SK-N-SH (cell line): ENCODE measurements around the gene ARHGDIB.

Source experiments
- POLR2AphosphoS5 ChIP-seq: IDR thresholded peaks from 2 replicates; pipeline ENCODE4 v1.6.1; 2012; ENCODE audit warnings: low read depth, low read length
- RCOR1 ChIP-seq: fragments of 150-350 bp; IDR thresholded peaks from 2 replicates; pipeline ENCODE4 v1.6.1; 2017; ENCODE audit warnings: antibody characterized with exemption, low read length
- SMC3 ChIP-seq: IDR thresholded peaks from 2 replicates; pipeline ENCODE4 v1.6.1; 2012; ENCODE audit warnings: low read depth, low read length, improper control_type of control experiment
- TCF12 ChIP-seq: IDR thresholded peaks from 2 replicates; pipeline ENCODE4 v1.4.0; 2012
- TF ChIP-seq, protein P1 (sequence below): fragments of 200-600 bp; sonication (generic); IDR thresholded peaks from 2 replicates; pipeline ENCODE4 v1.6.1; 2017; ENCODE audit warnings: antibody characterized with exemption, mild to moderate bottlenecking, moderate library complexity
- TF ChIP-seq, protein P2 (sequence below): IDR thresholded peaks from 2 replicates; pipeline ENCODE4 v1.6.1; 2012; ENCODE audit warnings: mild to moderate bottlenecking, low read depth, low read length, moderate library complexity

DNA sequence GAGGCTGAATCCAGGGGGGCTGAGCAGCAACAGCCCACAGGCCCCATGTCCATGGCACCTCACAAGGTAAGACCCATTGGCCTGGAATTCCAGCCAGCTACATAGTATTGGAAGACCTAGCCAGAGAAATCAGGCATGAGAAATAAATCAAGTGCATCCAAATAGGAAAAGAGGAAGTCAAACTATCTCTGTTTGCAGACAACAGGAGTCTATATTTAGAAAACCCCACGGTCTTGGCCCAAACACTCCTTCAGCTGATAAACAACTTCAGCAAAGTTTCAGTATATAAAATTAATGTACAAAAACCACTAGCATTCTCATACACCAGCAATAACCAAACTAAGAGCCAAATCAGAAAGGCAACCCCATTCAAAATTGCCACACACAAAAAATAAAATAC is 28.4 kb upstream of the ARHGDIB start:
- no peak for TF ChIP-seq TCF12
- no peak for TF ChIP-seq SMC3
- TF ChIP-seq, protein P1, sequence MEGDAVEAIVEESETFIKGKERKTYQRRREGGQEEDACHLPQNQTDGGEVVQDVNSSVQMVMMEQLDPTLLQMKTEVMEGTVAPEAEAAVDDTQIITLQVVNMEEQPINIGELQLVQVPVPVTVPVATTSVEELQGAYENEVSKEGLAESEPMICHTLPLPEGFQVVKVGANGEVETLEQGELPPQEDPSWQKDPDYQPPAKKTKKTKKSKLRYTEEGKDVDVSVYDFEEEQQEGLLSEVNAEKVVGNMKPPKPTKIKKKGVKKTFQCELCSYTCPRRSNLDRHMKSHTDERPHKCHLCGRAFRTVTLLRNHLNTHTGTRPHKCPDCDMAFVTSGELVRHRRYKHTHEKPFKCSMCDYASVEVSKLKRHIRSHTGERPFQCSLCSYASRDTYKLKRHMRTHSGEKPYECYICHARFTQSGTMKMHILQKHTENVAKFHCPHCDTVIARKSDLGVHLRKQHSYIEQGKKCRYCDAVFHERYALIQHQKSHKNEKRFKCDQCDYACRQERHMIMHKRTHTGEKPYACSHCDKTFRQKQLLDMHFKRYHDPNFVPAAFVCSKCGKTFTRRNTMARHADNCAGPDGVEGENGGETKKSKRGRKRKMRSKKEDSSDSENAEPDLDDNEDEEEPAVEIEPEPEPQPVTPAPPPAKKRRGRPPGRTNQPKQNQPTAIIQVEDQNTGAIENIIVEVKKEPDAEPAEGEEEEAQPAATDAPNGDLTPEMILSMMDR: no peak
- TF ChIP-seq, protein P2, sequence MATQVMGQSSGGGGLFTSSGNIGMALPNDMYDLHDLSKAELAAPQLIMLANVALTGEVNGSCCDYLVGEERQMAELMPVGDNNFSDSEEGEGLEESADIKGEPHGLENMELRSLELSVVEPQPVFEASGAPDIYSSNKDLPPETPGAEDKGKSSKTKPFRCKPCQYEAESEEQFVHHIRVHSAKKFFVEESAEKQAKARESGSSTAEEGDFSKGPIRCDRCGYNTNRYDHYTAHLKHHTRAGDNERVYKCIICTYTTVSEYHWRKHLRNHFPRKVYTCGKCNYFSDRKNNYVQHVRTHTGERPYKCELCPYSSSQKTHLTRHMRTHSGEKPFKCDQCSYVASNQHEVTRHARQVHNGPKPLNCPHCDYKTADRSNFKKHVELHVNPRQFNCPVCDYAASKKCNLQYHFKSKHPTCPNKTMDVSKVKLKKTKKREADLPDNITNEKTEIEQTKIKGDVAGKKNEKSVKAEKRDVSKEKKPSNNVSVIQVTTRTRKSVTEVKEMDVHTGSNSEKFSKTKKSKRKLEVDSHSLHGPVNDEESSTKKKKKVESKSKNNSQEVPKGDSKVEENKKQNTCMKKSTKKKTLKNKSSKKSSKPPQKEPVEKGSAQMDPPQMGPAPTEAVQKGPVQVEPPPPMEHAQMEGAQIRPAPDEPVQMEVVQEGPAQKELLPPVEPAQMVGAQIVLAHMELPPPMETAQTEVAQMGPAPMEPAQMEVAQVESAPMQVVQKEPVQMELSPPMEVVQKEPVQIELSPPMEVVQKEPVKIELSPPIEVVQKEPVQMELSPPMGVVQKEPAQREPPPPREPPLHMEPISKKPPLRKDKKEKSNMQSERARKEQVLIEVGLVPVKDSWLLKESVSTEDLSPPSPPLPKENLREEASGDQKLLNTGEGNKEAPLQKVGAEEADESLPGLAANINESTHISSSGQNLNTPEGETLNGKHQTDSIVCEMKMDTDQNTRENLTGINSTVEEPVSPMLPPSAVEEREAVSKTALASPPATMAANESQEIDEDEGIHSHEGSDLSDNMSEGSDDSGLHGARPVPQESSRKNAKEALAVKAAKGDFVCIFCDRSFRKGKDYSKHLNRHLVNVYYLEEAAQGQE: no peak
- no peak for TF ChIP-seq RCOR1
- no peak for TF ChIP-seq POLR2AphosphoS5
